Uterus (tissue), 4 donors: ENCODE measurements around the gene CCDC85B. TPM values are rescaled to one million over a fixed set of nuclear protein-coding genes. Genes with fewer than 3 reads are reported as not detected.

ENCODE experiments used
- DNase-seq, 2 donors: peaks; one replicate each; pipeline ENCODE4 v3.0.0-alpha.2; 2019 to 2020
- H3K27ac ChIP-seq, 2 donors: fragments of 200-600 bp; sonication (generic); 1 replicate in 1 of 2; 2 replicates in 1 of 2; pipeline ENCODE4 v1.5.1; 2016 to 2018
- H3K27me3 ChIP-seq, 2 donors: fragments of 200-600 bp; sonication (generic); one replicate each; pipeline ENCODE4 v1.5.1; 2018 to 2019; ENCODE audit warnings: control low read depth in 1 of 2
- H3K36me3 ChIP-seq, 2 donors: fragments of 200-600 bp; sonication (generic); one replicate each; pipeline ENCODE4 v1.5.1; 2019; ENCODE audit warnings: control low read depth in 1 of 2
- H3K4me1 ChIP-seq, 2 donors: fragments of 200-600 bp; sonication (generic); one replicate each; pipeline ENCODE4 v1.5.1; 2018 to 2019; ENCODE audit warnings: control low read depth in 1 of 2
- H3K4me3 ChIP-seq, 2 donors: fragments of 200-600 bp; sonication (generic); 1 replicate in 1 of 2; 2 replicates in 1 of 2; pipeline ENCODE4 v1.5.1; 2018 to 2019; ENCODE audit warnings: mild to moderate bottlenecking in 1 of 2
- H3K9me3 ChIP-seq, 2 donors: fragments of 200-600 bp; sonication (generic); one replicate each; pipeline ENCODE4 v1.5.1; 2019; ENCODE audit warnings: control low read depth in 1 of 2
- CTCF ChIP-seq, 4 experiments: fragments of 200-600 bp in 2 of 4; fragments of 450-650 bp in 2 of 4; sonication (generic) in 2 of 4; IDR thresholded peaks; one replicate each; pipeline ENCODE4 v1.5.1; 2016 to 2019; ENCODE audit warnings: antibody characterized with exemption in 4 of 4, mild to moderate bottlenecking in 2 of 4, moderate library complexity in 1 of 4
- POLR2A ChIP-seq, 2 donors: fragments of 450-650 bp; IDR thresholded peaks; one replicate each; pipeline ENCODE4 v1.6.1; 2016; ENCODE audit warnings: antibody characterized with exemption in 2 of 2, mild to moderate bottlenecking in 1 of 2, moderate library complexity in 1 of 2
- intact Hi-C: fragments of 100-400 bp; cut with DNase I; formaldehyde crosslinking; loops from one replicate; pipeline ENCODE4 v1.15.1; 2023; ENCODE audit warnings: low total_unique reads
- total RNA-seq, 4 donors: library from RNA; depleted of rRNA in 3 of 4; stranded (reverse); fragments of >200 nt in 3 of 4; gene quantifications; one replicate each; pipeline versions ENCODE4 v1.1.0 to v1.2.4, GENCODE V29; 2014 to 2023
- donor health status: DM: yes; HTN: yes; CAD: no.

Gene CCDC85B
- total RNA-seq, 4 donors from 2014 or later: 22.3 to 141 (median 54.5) TPM

- TF ChIP-seq POLR2A (IDR thresholded peaks at IDR 0.05): no peak
- peaks cover 7 to 13% of the 10 kb centered on the region in 2 donors for H3K4me1 ChIP-seq
- no peaks in the 10 kb centered on the region for H3K27me3 ChIP-seq
- H3K9me3 ChIP-seq: no peaks in the 10 kb centered on the region
- H3K36me3 ChIP-seq: no peaks in the 10 kb centered on the region
- peak overlapping the region; percentile 92 to 99 for H3K4me3 ChIP-seq
- DNase-seq: peak in 1 of 2 donors; percentile 45
- peak overlapping the region; percentile 98 to 99 for H3K27ac ChIP-seq
- intact Hi-C loops: no loop called here
These were observed 29.3 kb upstream of the CCDC85B start for GRCh38 chr11:65861165-65861505.

GRCh38 chr11:65861533-65862183 is 28.8 kb upstream of the CCDC85B start:
- Histone ChIP-seq H3K4me1 (peaks cover 7% of the 10 kb centered on the region in 2 donors), H3K27ac (peak overlapping the region; percentile 98 to 99), H3K9me3 (no peaks in the 10 kb centered on the region), H3K27me3 (no peaks in the 10 kb centered on the region), H3K36me3 (no peaks in the 10 kb centered on the region), H3K4me3 (peak overlapping the region; percentile 92 to 99)
- DNase-seq: peak; percentile 16 to 35
- intact Hi-C loops: no loop called here
- TF ChIP-seq POLR2A (IDR thresholded peaks at IDR 0.05) (no peak), CTCF (IDR thresholded peaks at IDR 0.05) (no peak)

GRCh38 chr11:65862191-65862735 is 28.2 kb upstream of the CCDC85B start:
- H3K36me3 ChIP-seq: no peaks in the 10 kb centered on the region
- H3K9me3 ChIP-seq: no peaks in the 10 kb centered on the region
- TF ChIP-seq POLR2A (IDR thresholded peaks at IDR 0.05) (no peak), CTCF (IDR thresholded peaks at IDR 0.05) (no peak)
- peaks cover 6 to 7% of the 10 kb centered on the region in 2 donors for H3K4me1 ChIP-seq
- H3K4me3 ChIP-seq: no peak overlapping the region
- peak overlapping the region; percentile 98 to 99 for H3K27ac ChIP-seq
- intact Hi-C loops: no loop called here
- peak; percentile 17 to 25 for DNase-seq
- no peaks in the 10 kb centered on the region for H3K27me3 ChIP-seq

DNA sequence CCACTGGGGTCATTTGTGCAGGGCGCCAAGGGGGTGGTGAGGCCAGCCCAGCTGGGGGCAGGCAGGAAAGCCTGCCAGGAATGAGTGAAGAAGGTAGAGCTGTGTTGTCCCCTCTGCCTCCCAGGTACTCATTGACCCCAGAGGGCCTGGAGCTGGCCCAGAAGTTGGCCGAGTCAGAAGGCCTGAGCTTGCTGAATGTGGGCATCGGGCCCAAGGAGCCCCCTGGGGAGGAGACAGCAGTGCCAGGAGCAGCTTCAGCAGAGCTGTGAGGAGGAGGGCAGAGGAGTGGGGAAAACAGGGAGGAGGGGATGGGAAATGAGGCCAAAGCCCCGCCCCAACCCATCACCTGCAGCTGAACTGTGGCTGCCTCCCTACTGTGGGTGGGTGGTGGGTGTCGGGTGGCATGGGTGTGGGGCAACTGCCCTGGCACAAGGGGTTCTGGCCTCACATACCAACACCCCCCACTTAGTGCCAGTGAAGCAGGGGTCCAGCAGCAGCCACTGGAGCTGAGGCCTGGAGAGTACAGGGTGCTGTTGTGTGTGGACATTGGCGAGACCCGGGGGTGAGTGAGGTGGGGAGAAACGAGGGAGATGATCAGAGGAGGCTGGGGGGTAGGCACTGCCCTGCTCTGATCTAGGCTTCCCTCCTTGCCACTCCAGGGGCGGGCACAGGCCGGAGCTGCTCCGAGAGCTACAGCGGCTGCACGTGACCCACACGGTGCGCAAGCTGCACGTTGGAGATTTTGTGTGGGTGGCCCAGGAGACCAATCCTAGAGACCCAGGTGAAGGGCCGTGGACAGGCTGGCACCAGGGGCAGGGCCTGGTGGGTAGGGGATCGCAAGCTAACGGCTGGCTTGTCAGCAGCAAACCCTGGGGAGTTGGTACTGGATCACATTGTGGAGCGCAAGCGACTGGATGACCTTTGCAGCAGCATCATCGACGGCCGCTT is 27.3 kb upstream of the CCDC85B start:
- Histone ChIP-seq H3K4me1 (peaks cover 6 to 7% of the 10 kb centered on the region in 2 donors), H3K27ac (peak overlapping the region in 1 of 2 donors; percentile 18)

More for the DNA sequence above, 27.3 kb upstream of the CCDC85B start:
- no peak overlapping the region for H3K4me3 ChIP-seq
- no peaks in the 10 kb centered on the region for H3K27me3 ChIP-seq
- no peaks in the 10 kb centered on the region for H3K36me3 ChIP-seq
- H3K9me3 ChIP-seq: no peaks in the 10 kb centered on the region
- intact Hi-C loops: no loop called here
- DNase-seq: peak; percentile 29 to 35
- TF ChIP-seq POLR2A (IDR thresholded peaks at IDR 0.05): no peak
- TF ChIP-seq CTCF (IDR thresholded peaks at IDR 0.05): no peak
